Right renal pelvis (tissue), 4 donors: ENCODE data around the gene PDE4B. TPM values are rescaled to one million over a fixed set of nuclear protein-coding genes. Genes with fewer than 3 reads are reported as not detected.
"Not testable (repeated sequence)": the region's sequence is repeated elsewhere in the genome, so short reads cannot be mapped to it uniquely, and the experiment has no call there.

Experiments used
- DNase-seq, 4 donors: peaks; one replicate each; pipeline ENCODE4 v3.0.0-alpha.2; 2013; ENCODE audit warnings: low read depth in 4 of 4, low spot score in 3 of 4, missing footprints in 1 of 4
- polyA plus RNA-seq, 4 donors: library from polyadenylated mRNA; unstranded; fragments of 120-200 nt; gene quantifications; one replicate each; pipeline ENCODE4 v1.2.1, GENCODE V29; 2013; ENCODE audit not compliant: insufficient read length in 4 of 4

PDE4B gene
- polyA plus RNA-seq, 4 donors, result 7.7 to 10.3 (median 9.0) TPM

- no peak for DNase-seq
Observed at GRCh38 chr1:66043186-66043585, 250.5 kb downstream of the PDE4B start.

DNA sequence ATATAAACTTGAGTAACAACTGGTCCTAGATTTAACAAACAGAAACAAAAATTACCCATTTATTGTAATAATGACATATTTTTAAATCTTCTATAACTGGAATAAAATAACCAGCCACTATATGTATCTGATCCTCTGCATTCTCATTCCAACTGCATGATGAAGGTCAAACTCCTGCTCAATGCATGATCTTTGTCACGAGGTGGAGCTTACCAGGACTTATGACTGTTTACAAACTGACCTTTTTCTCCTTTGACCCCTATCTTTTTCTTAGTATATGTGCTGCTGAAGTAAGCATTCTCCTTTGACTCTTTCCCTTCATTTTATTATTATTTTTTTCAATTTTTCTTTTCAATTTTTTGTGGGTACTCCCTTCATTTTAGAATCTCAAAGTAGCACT is 252.2 kb downstream of the PDE4B start:
- DNase-seq, result no peak

- no peak for DNase-seq
Observed at GRCh38 chr1:66046415-66046814, 253.7 kb downstream of the PDE4B start.

GRCh38 chr1:66048011-66048410 is 255.3 kb downstream of the PDE4B start:
- DNase-seq, result no peak

DNA sequence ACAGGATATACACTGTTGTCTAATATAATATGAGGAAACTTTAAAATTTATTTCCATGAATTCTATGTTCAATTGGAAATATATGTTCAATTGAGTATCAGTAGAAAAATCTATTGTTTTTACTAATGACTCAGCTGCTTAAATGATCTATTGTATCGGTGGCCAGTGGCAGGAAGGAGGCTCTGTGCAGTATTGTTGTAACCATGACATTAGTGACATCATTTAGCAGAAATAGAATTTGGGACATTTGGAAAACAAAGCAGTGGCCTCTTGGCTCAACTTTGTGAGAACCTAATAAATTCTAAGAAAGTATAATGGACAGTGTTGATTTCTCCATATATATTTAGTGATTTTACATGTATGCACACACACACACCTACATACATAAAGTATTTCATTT is 257.4 kb downstream of the PDE4B start:
- no peak for DNase-seq

GRCh38 chr1:66050633-66051032 is 257.9 kb downstream of the PDE4B start:
- DNase-seq, result no peak

DNA sequence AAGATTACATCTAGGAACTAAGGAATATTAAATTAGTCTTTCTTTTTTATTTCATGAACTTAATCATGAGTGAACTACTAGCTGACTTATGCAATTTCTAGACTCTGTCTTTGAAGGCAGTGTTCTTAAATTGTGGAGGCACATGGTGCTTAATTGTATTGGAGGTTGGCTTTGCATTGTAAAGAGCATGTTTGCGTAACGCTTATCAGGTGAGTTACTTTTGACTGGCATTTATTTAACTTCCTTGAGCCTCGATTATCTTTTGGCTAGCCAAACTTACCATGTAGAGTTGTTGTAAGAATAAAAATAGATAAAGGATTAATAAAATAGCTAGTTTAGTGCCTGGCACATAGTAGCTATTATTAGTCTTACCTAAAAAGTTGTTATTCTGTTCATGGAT is 262.4 kb downstream of the PDE4B start:
- DNase-seq, result no peak

DNA sequence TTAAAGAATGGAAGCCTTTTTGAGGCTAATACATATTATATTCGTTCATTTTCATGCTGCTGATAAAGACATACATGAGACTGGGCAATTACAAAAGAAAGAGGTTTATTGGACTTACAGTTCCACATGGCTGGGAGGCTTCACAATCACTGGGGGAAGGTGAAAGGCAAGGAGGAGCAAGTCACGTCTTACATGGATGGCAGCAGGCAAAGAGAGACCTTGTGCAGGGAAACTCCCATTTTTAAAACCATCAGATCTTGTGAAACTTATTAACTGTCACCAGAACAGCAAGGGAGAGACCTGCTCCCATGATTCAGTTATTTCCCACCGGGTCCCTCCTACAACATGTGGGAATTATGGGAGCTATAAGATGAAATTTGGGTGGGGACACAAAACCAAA is 264.8 kb downstream of the PDE4B start:
- DNase-seq, result not testable (repeated sequence)

GRCh38 chr1:66058558-66058957 is 265.9 kb downstream of the PDE4B start:
- DNase-seq, result no peak

- DNase-seq, result not testable (repeated sequence)
Observed at GRCh38 chr1:66067219-66067618, 274.5 kb downstream of the PDE4B start.

- DNase-seq, result no peak
Observed at GRCh38 chr1:66069976-66070876, 277.5 kb downstream of the PDE4B start.

GRCh38 chr1:66073388-66073787 is 280.7 kb downstream of the PDE4B start:
- DNase-seq, result no peak

DNA sequence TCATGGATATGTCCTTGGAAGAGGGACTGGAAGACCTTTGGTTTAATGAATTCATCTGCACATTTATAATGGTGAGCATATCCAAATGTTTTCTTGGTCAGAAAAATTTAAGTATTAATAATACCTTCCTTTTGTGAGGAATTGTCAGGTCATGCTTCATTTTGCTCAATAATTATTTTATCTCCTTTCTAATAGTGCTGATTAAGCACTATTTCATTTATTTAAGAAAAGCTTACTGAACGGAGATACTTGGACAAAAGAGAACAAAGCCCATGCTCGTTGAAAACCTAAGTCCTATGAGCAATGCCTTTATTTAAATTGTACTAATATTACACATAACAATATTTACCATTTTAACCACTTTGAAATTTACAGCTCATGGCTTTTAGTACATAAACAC is 281.5 kb downstream of the PDE4B start:
- DNase-seq, result no peak

DNA sequence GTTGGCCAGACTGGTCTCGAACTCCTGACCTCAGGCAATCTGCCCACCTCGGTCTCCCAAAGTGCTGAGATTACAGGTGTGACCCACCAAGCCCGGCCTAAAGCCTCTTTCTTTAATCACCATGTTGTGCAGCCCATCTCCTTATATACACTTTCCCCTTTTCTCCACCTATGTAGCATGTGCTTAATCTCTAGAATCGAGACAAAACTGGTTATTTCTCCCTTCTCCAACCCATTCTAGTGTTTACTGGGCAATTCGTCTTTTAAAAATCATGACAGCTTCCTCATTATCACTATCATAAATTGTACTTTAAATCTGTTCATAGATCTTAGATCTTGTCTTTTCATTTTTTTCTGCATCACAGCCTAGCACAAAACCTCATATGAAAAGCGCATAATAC is 285.7 kb downstream of the PDE4B start:
- DNase-seq, result no peak

GRCh38 chr1:66083003-66083402 is 290.3 kb downstream of the PDE4B start:
- no peak for DNase-seq

- no peak for DNase-seq
Observed at GRCh38 chr1:66084442-66084841, 291.7 kb downstream of the PDE4B start.

- DNase-seq, result no peak
Observed at GRCh38 chr1:66085600-66085999, 292.9 kb downstream of the PDE4B start.

DNA sequence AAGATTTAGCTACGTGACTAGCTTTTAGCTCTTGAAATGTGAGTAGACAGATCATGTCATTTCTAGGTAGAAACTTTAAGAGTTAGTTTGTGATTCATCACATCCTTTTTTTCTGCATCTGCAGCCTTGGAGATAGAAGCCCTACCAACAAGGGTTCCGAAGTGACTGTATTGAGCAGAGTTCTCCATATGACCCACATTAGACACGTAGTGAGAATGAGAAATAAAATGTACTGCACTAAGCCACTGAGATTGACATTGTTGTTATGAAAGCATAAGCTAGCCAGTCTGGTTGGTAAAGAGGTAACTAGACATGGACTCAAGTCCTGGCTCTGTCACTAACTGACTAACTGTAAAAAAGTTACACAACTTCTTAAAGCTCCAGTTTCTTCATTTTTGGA is 296.1 kb downstream of the PDE4B start:
- DNase-seq, result no peak

GRCh38 chr1:66090859-66091457 is 298.3 kb downstream of the PDE4B start:
- no peak for DNase-seq

DNA sequence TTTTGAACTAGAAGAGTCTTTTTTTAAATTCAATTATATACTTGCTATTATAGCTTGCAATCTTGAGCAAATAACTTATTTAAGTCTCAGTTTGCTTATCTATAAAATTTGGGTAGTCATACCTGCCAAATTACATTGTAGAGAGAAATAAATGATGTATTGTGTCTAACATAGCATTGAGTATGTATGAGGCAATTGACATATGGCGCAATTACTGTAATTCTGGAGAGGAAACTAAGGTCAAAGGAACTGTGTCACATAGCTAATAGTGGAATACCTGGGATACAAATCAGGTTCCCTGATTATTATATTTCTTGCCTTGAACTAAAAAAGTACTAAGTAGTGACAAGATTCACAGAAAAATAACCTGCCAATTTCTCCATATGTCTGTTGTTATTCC is 302.5 kb downstream of the PDE4B start:
- DNase-seq, result no peak

GRCh38 chr1:66100959-66101358 is 308.3 kb downstream of the PDE4B start:
- not testable (repeated sequence) for DNase-seq

DNA sequence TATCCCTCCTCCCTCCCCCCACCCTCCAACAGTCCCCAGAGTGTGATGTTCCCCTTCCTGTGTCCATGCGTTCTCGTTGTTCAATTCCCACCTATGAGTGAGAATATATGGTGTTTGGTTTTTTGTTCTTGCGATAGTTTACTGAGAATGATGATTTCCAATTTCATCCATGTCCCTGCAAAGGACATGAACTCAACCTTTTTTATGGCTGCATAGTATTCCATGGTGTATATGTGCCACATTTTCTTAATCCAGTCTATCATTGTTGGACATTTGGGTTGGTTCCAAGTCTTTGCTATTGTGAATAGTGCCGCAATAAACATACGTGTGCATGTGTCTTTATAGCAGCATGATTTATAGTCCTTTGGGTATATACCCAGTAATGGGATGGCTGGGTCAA is 311.4 kb downstream of the PDE4B start:
- not testable (repeated sequence) for DNase-seq
